Gastroesophageal sphincter (tissue), 3 donors: ENCODE measurements around the gene EVA1A.

ENCODE experiments used
- CTCF ChIP-seq, 4 experiments: fragments of 200-600 bp in 2 of 4; fragments of 450-650 bp in 2 of 4; sonication (generic) in 1 of 4; IDR thresholded peaks; one replicate each; pipeline ENCODE4 v1.5.1; 2017 to 2019; ENCODE audit warnings: antibody characterized with exemption in 4 of 4, mild to moderate bottlenecking in 2 of 4, moderate library complexity in 2 of 4
- EP300 ChIP-seq: sonication (generic); formaldehyde crosslinking; IDR thresholded peaks from one replicate; pipeline ENCODE4 v1.6.1; 2017; ENCODE audit warnings: antibody characterized with exemption, mild to moderate bottlenecking
- POLR2A ChIP-seq, 2 donors: fragments of 450-650 bp; IDR thresholded peaks; one replicate each; pipeline ENCODE4 v1.6.1; 2017; ENCODE audit warnings: antibody characterized with exemption in 2 of 2, mild to moderate bottlenecking in 2 of 2, moderate library complexity in 1 of 2

DNA sequence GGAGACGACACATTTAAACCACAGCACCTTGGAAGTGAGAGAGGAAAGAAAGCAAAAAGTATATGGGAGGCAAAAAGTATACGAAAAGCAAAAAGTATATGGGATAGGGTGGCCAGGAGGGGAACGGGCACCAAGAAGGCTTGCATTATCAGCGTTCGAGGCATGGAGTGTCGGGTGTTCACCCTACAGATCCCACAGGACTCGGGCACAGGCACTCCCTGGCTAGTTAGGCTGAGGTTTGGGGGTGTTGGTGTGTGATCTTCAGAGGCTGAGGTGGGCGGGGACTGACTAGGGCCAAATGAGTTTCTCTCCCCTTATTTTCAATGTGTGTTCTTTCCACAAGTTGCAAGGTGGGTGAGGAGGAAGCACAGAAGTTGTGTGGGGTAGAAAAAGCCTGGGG, 86.6 kb downstream of the EVA1A start:
- no peak for TF ChIP-seq CTCF (IDR thresholded peaks at IDR 0.05)
- no peak for TF ChIP-seq EP300
- TF ChIP-seq POLR2A (IDR thresholded peaks at IDR 0.05) = no peak
